Inferior parietal cortex (tissue), 1 donor: Measurements from ENCODE around the gene WDR41.
A peak's percentile ranks its signal among the peaks of the same experiment; 100 is the strongest.
"Not testable (repeated sequence)": the region's sequence is repeated elsewhere in the genome, so short reads cannot be mapped to it uniquely, and the experiment has no call there.

Source experiments
- DNase-seq: peaks from one replicate; pipeline ENCODE4 v3.0.0-alpha.2; 2016; ENCODE audit errors: extremely low spot score

The WDR41 gene, protein sequence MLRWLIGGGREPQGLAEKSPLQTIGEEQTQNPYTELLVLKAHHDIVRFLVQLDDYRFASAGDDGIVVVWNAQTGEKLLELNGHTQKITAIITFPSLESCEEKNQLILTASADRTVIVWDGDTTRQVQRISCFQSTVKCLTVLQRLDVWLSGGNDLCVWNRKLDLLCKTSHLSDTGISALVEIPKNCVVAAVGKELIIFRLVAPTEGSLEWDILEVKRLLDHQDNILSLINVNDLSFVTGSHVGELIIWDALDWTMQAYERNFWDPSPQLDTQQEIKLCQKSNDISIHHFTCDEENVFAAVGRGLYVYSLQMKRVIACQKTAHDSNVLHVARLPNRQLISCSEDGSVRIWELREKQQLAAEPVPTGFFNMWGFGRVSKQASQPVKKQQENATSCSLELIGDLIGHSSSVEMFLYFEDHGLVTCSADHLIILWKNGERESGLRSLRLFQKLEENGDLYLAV

GRCh38 chr5:77491783-77492652 lies at the start of gene WDR41:
TSS of gene WDR41 (minus strand) at chr5:77492316. CDS start at chr5:77492220, 96 bp downstream.
- peak; percentile 85 for DNase-seq

GRCh38 chr5:77531297-77531696 lies 39.2 kb upstream of the WDR41 start:
- DNase-seq = no peak

DNA sequence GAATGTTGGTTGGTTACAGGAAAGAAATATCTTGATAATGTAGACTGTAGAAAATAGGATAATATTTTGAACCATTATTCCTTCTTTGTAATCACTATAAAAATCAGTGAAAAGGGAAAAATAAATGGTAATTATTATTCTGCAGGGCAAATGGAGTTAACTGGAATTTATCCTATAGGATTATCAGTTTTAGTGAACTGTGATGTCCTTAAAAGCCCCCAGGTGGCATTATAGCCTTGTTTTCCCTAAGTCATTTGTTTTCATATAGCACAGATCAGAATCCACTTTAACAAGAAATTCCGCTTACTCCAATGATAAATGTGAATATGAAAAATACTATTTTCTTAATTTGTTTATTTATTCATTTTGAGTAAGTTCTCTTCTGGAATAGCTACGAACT lies 26.2 kb upstream of the WDR41 start:
- no peak for DNase-seq

- no peak for DNase-seq
Measured at GRCh38 chr5:77514457-77514856, 22.3 kb upstream of the WDR41 start.

- DNase-seq = no peak
Measured at GRCh38 chr5:77513321-77513720, 21.2 kb upstream of the WDR41 start.

GRCh38 chr5:77501132-77501531 lies 9.0 kb upstream of the WDR41 start:
- DNase-seq = not testable (repeated sequence)

DNA sequence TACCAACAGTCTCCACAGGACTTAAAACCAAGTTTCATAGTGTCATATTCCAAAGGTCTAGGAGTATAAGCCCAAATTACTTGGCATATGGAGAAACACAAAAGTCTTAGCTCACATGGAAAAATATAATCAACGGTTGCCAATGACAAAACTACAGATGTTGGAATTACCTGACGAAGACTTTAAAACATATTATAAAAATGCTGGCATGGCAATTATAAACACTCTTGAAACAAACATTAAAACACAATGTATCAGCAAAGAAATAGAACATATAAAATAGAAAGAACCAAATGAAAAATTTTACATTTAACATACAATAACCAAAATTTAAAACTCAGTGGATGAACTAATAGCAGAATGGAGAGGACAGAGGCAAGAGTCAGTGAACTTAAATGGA lies 7.9 kb upstream of the WDR41 start:
- DNase-seq = no peak

DNA sequence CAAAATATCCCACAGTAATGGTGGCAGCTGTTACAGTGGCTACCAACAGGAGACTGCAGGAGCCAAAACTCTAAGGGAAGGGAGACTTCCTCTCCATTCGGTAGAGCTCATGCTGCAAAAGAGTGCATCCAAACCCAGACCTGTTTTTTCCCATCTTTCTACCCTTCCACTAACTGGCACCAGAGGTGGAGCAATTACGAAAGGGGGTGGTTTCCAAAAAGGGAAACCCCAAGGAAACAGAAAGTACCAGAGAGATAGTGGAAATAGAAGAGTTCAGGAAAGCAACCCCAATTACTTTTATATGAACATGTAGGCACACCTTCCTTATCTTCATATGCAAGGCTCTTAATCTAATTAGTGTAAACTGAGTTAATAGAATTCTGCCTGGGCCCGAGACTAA lies 7.3 kb upstream of the WDR41 start:
- DNase-seq = no peak

- DNase-seq = no peak
Measured at GRCh38 chr5:77498952-77499351, 6.8 kb upstream of the WDR41 start.

DNA sequence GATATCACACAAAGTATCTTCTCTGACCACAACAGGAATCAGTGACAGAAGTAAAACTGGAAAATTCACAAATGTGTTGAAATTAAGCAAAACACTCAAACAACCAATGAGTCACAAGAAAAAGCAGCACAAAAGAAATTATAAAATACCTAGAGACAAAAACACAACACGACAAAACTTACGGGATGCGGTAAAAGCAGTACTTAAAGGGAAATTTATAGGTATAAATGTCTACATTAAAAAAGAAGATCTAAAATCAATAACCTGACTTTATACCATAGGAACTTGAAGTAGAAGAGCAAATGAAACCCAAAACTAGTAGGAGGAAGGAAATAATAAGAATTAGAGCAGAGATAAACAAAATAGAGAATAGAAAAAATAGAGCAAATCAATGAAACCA lies 2.8 kb upstream of the WDR41 start:
- no peak for DNase-seq

DNA sequence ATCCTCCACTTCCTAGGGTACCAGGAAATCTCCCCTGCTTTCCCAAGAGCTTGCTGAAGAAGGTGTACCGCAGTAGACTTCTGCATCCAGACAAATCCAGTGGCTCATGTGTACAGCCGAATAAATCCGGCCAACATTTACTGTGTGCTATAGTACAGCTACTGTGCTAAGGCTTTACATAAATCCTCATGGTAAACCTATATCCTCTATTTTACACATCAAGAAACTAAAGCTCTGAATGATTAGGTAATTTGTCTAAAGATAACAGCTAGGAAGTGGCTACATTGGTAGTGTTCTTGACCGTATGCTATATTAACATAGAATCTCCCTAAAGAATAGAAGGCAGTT lies 511 bp upstream of the WDR41 start:
- no peak for DNase-seq

GRCh38 chr5:77490741-77491344 lies 1.3 kb downstream of the WDR41 start:
- not testable (repeated sequence) for DNase-seq

DNA sequence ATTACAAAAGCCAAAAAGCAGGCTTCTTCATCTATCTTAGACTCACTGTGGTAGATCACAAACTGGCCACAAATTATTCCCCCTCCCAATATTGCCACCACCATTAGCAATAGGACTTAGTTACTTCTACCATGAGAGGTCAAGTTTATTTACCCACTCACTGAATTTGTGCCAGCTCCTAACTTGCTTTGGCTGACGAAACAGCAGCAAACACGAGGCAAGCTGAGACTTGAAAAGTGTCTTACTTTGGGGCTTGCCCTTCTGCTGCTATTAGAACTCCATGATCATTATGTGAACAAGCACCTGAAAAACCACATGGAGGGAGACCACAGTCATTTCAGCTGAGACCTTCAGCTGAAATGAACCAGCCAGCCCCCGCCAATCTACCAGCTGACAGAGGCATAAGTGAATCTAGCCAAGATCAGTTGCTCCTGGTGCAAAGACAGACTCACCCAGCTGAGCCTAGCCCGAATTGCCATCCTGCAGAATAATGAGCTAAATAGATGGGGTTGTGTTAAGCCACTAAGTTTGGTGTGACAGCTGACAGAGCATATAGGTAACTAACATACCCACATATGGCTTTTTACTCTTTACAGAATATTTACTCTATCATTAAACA lies 5.7 kb downstream of the WDR41 start:
- no peak for DNase-seq

DNA sequence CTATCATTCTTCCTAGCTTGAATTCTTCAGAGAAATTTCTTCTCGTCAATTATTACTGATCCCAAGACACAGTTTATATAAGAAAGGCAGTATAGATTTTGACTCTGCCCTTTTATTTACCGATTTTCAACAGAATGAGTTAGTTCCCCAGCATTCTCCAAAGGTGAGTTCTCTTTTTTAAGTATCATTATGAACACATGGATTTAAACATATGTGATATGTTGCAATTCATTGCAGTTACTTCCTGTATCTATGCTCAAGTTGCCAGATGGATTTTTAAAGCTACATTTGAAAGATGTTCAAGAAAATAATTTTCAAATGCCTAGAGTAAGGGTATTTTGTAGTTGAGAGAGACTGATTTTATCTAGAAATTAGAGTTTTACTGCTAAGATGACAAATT lies 8.4 kb downstream of the WDR41 start:
- DNase-seq = no peak

DNA sequence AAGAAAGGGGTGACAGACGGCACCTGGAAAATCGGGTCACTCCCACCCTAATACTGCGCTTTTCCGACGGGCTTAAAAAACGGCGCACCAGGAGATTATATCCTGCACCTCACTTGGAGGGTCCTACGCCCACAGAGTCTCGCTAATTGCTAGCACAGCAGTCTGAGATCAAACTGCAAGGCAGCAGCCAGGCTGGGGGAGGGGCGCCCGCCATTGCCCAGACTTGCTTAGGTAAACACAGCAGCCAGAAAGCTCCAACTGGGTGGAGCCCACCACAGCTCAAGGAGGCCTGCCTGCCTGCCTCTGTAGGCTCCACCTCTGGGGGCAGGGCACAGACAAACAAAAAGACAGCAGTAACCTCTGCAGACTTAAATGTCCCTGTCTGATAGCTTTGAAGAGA lies 17.1 kb downstream of the WDR41 start:
- DNase-seq = not testable (repeated sequence)

DNA sequence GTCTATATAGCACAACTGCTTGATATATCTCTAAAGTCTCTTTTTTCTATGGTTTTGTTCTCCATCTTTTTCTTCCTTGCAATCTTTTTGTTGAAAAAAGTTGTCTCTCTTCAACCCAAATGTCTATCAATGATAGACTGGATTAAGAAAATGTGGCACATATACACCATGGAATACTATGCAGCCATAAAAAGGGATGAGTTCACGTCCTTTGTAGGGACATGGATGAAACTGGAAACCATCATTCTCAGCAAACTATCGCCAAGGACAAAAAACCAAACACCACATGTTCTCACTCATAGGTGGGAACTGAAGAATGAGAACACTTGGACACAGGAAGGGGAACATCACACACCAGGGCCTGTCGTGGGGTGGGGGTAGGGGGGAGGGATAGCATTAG lies 23.2 kb downstream of the WDR41 start:
- not testable (repeated sequence) for DNase-seq

DNA sequence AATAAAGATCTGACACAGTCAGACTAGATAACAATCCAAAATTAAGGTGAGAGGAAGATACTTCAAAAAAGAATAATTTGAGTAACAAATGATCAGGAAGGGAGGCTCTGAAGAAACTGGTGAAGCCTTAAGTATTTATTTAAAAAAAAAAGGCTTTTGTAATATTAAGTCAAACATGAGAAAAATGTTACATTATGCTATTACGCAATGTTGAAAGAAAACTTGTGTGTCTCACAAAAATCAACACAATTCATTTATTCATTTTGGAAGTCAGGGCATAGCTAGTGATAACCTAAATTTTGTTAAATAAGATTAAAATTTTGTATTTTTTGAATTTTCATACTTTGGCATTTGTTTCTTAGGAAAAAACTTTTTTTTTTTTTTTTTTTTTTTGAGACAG lies 28.2 kb downstream of the WDR41 start:
- no peak for DNase-seq

DNA sequence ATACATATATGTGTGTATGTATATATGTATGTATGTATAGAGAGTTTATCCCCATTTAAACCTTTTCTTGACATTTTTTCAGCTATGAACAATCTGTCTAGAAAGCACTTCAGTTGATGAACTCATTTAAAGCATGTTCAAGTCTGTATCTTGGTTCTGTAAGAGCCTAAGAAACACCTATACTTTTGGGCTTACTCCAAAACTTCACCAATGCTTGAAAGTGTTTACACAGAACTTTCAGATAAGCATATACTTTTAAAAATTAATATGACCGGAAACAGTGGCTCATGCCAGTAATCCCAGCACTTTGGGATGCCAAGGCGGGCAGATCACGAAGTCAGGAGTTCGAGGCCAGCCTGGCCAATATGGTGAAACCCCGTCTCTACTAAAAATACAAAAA lies 30.8 kb downstream of the WDR41 start:
- no peak for DNase-seq

- no peak for DNase-seq
Measured at GRCh38 chr5:77454123-77454522, 38.0 kb downstream of the WDR41 start.

GRCh38 chr5:77452351-77452750 lies 39.8 kb downstream of the WDR41 start:
- DNase-seq = no peak

- DNase-seq = no peak
Measured at GRCh38 chr5:77449981-77450380, 42.1 kb downstream of the WDR41 start.

DNA sequence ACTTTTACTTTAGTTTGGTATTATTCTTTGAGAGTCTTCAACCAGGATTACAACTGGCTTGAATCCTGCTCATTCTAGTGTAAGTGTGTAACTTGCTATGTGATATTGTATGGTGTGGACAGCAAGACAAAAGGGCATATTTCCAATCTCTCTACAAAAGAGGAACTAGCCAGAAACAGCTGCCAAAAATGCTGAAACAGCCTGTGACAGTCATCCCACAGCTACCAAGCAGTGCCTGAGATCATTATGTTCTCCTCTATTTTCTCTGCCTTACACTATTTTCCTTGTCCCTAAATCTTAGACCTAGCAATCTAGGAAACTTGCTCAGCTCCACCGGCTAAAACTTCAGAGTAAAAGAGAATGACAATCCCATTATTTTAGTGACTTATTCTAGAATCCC lies 42.8 kb downstream of the WDR41 start:
- DNase-seq = peak; percentile 65
